K562 (cell line): ENCODE data around the gene TUBD1. TPM values are rescaled to one million over a fixed set of nuclear protein-coding genes. Genes with fewer than 3 reads are reported as not detected.

Experiments
- ATAC-seq: fragments of 200-7000 bp; cut with Tn5 transposase; 3 replicates; pipeline ENCODE4 v1.9.1; 2020; ENCODE audit warnings: moderate library complexity
- BruUV-seq: library from RNA; stranded (reverse); fragments of 400-500 nt; replicated peaks from 2 replicates; lab custom pipeline; 2021; lab: Mats Ljungman, UMichigan
- CTCF ChIA-PET: fragments of 300-600 bp; formaldehyde crosslinking; extraction: SDS; loops from one replicate; lab custom pipeline; 2021; ENCODE audit warnings: low intra/inter-chr PET ratio; lab: Yijun Ruan, JAX
- POLR2A ChIA-PET: fragments of 300-600, 350-650 bp; sonication (Branson Sonifier 250); formaldehyde crosslinking; extraction: SDS; loops from one replicate; lab custom pipeline; 2021; ENCODE audit warnings: antibody characterized with exemption, inconsistent platforms; lab: Yijun Ruan, JAX
- DNase-seq, 4 experiments: peaks; one replicate each; pipeline versions ENCODE4 v3.0.0 to v3.0.0-alpha.2; 2011 to 2018; ENCODE audit warnings: low spot score in 3 of 4, mixed read lengths in 3 of 4; ENCODE audit errors: extremely low read depth in 1 of 4
- FAIRE-seq: peaks from 2 replicates; lab custom pipeline; 2011; peaks lifted over from hg19 to GRCh38; lab: Jason Lieb, UNC
- H2AFZ ChIP-seq: 2 replicates; pipeline ENCODE4 v1.6.0; 2011; ENCODE audit warnings: low read depth, low read length, control low read depth, inconsistent platforms
- H3K27ac ChIP-seq: fragments of 200-600 bp; 3 replicates; pipeline ENCODE4 v1.8.0; 2011; ENCODE audit warnings: low read depth, mild to moderate bottlenecking, control low read depth, inconsistent platforms, low read length, moderate library complexity, mixed read lengths; ENCODE audit errors: extremely low read depth
- H3K27me3 ChIP-seq, 2 experiments: fragments of 300-600 bp in 1 of 2; 2 replicates in 1 of 2; 3 replicates in 1 of 2; pipeline versions ENCODE4 v1.6.0 to v1.8.0; 2011; ENCODE audit warnings: inconsistent platforms in 2 of 2, low read length in 2 of 2, mild to moderate bottlenecking in 1 of 2, mixed read lengths in 1 of 2, moderate library complexity in 1 of 2; ENCODE audit not compliant: control insufficient read depth in 2 of 2, insufficient read depth in 2 of 2
- H3K36me3 ChIP-seq: fragments of 300-600 bp; 3 replicates; pipeline ENCODE4 v1.8.0; 2011; ENCODE audit warnings: mild to moderate bottlenecking, low read length, inconsistent platforms; ENCODE audit not compliant: control insufficient read depth, insufficient read depth
- H3K4me1 ChIP-seq, 2 experiments: fragments of 200-600 bp in 1 of 2; replicated peaks in 1 of 2; 2 replicates in 1 of 2; 3 replicates in 1 of 2; pipeline versions ENCODE4 v1.5.1 to v1.8.0; 2011; ENCODE audit warnings: inconsistent platforms in 2 of 2, low read length in 2 of 2, mild to moderate bottlenecking in 1 of 2, mixed read lengths in 1 of 2, moderate library complexity in 1 of 2; ENCODE audit not compliant: control insufficient read depth in 2 of 2, insufficient read depth in 2 of 2
- H3K4me2 ChIP-seq: 2 replicates; pipeline ENCODE4 v1.6.1; 2011; ENCODE audit warnings: low read length, control low read depth, inconsistent platforms, mixed read lengths; ENCODE audit not compliant: insufficient read depth
- H3K4me3 ChIP-seq: fragments of 200-600 bp; sonication (generic), shearing (Covaris generic); 2 replicates; pipeline ENCODE4 v1.5.1; 2016; ENCODE audit warnings: control low read depth, inconsistent platforms
- H3K79me2 ChIP-seq: fragments of 200-600 bp; 3 replicates; pipeline ENCODE4 v1.8.0; 2011; ENCODE audit warnings: low read length, inconsistent platforms; ENCODE audit not compliant: control insufficient read depth, insufficient read depth
- H3K9ac ChIP-seq, 2 experiments: 2 replicates each; pipeline versions ENCODE4 v1.6.0 to v1.6.1; 2011; ENCODE audit warnings: low read depth in 2 of 2, low read length in 2 of 2, control low read depth in 1 of 2, inconsistent platforms in 1 of 2, mild to moderate bottlenecking in 1 of 2, mixed read lengths in 1 of 2; ENCODE audit not compliant: insufficient read depth in 1 of 2
- H3K9me1 ChIP-seq: one replicate; pipeline ENCODE4 v1.6.0; 2011; ENCODE audit warnings: inconsistent platforms, mild to moderate bottlenecking, low read length, moderate library complexity; ENCODE audit not compliant: control insufficient read depth, insufficient read depth
- H3K9me3 ChIP-seq: replicated peaks from 2 replicates; pipeline ENCODE4 v1.5.1; 2011; ENCODE audit warnings: low read depth, low read length, inconsistent platforms; ENCODE audit not compliant: control insufficient read depth, insufficient read depth
- H4K20me1 ChIP-seq: replicated peaks from 2 replicates; pipeline ENCODE4 v1.6.1; 2011; ENCODE audit warnings: low read length, inconsistent platforms, mixed read lengths; ENCODE audit not compliant: control insufficient read depth, insufficient read depth
- MED1 ChIP-seq: sonication (generic); formaldehyde crosslinking; IDR thresholded peaks from 2 replicates; pipeline ENCODE4 v1.8.1; 2023; ENCODE audit warnings: missing genetic modification reagents, borderline replicate concordance
- ZBTB11 ChIP-seq, 3 experiments: fragments of 200-800 bp in 1 of 3; fragments of 250-450 bp in 1 of 3; fragments of 450-650 bp in 1 of 3; sonication (Bioruptor Pico) in 1 of 3; sonication (Bioruptor generic) in 1 of 3; formaldehyde crosslinking in 1 of 3; IDR thresholded peaks; 2 replicates each; pipeline versions ENCODE4 v1.6.1 to v1.8.0; 2016 to 2022; ENCODE audit warnings: mild to moderate bottlenecking in 2 of 3, missing genetic modification characterization in 2 of 3, missing compliant biosample characterization in 1 of 3, moderate library complexity in 1 of 3
- WGBS: fragments of 100-300 bp; shearing (Covaris generic); methylation state at CpG from one replicate; pipeline ENCODE4 v1.1.6; 2016; ENCODE audit warnings: low coverage, mixed read lengths; ENCODE audit not compliant: insufficient coverage; ENCODE audit errors: missing lambda C conversion rate; 5-methylcytosine and 5-hydroxymethylcytosine counted together
- in situ Hi-C: fragments of 300-500 bp; cut with MboI; formaldehyde crosslinking; loops from 4 replicates; pipeline ENCODE4 v1.15.0; 2018; ENCODE audit warnings: inconsistent platforms, mixed read lengths
- intact Hi-C: fragments of 100-400 bp; cut with micrococcal nuclease; formaldehyde crosslinking; loops from 2 replicates; pipeline ENCODE4 v1.14.2; 2022
- polyA plus RNA-seq, 8 experiments: library from polyadenylated mRNA; depleted of rRNA in 4 of 8; stranded (reverse) in 5 of 8; unstranded in 3 of 8; fragments of >200 nt; fragmentation: Nextera tagmentation in 2 of 8; fragmentation: Illumina TruSeq in 1 of 8; extraction: Ambion mirVana in 2 of 8; extraction: Trizol in 1 of 8; gene quantifications; 2 replicates each; pipeline versions ENCODE4 v1.2.1 to v1.2.3, GENCODE V29; 2011 to 2014; ENCODE audit warnings: inconsistent platforms in 1 of 8, missing spikeins in 1 of 8
- total RNA-seq, 7 experiments: library from RNA; depleted of rRNA in 6 of 7; stranded (reverse); fragments of >200 nt in 6 of 7; fragmentation: Illumina TruSeq in 2 of 7; extraction: Trizol in 2 of 7; gene quantifications; 2 replicates each; pipeline versions ENCODE4 v1.2.1 to v1.2.3, GENCODE V29; 2011 to 2021; ENCODE audit warnings: low replicate concordance in 1 of 7

Gene TUBD1
- total and polyA plus RNA-seq, 9 of the 15 experiments (the other 6 are each of a cell fraction or from before 2014, with no cell fraction given) = 10.8 to 35.3 (median 17.9) TPM

GRCh38 chr17:59884861-59885260, 7.9 kb downstream of the TUBD1 start:
- H4K20me1 ChIP-seq = no peaks in the 10 kb centered on the region
- in situ Hi-C loops (no loop called here), intact Hi-C loops (no loop called here)
- CTCF ChIA-PET = no interaction called here
- H3K9ac ChIP-seq = peak overlapping the region in 1 of 2 experiments; percentile 58; a peak in 2 of 4 replicates
- no peak for ATAC-seq
- POLR2A ChIA-PET = interaction anchor here (1.7 kb wide), 1 partner anchor 9 kb away, joined by 11 read pairs; the partner anchor contains the start of genes RPS6KB1 and TUBD1
- no TSS peak for BruUV-seq
- no peak for DNase-seq
- no peaks in the 10 kb centered on the region for H3K4me1 ChIP-seq
- no peak overlapping the region for H3K4me3 ChIP-seq
- H3K9me1 ChIP-seq = no peaks in the 10 kb centered on the region
- H2AFZ ChIP-seq = no peak overlapping the region
- FAIRE-seq = no peak
- H3K79me2 ChIP-seq = peaks cover 5% of the 10 kb centered on the region; the same call in 2 of the 3 replicates
- peaks cover 57% of the 10 kb centered on the region for H3K36me3 ChIP-seq
- H3K27me3 ChIP-seq = no peaks in the 10 kb centered on the region
- no peak for TF ChIP-seq MED1 (CRISPR knock-in tag)
- TF ChIP-seq ZBTB11 (CRISPR knock-in tag; IDR thresholded peaks at IDR 0.05) = peak in 1 of 3 experiments; percentile 90; a peak in 2 of 6 replicates
- no peak overlapping the region for H3K27ac ChIP-seq
- no peaks in the 10 kb centered on the region for H3K9me3 ChIP-seq
- 90% methylated on average over 8 of the region's 9 CpGs for WGBS
- no peak overlapping the region for H3K4me2 ChIP-seq
